HepG2 (cell line): Measurements from ENCODE around the gene CPB1. TPM values are rescaled to one million over a fixed set of nuclear protein-coding genes. Genes with fewer than 3 reads are reported as not detected.

ENCODE experiments used
- ATAC-seq: fragments of 200-7000 bp; cut with Tn5 transposase; 3 replicates; pipeline ENCODE4 v1.9.1; 2020; ENCODE audit warnings: mild to moderate bottlenecking, moderate library complexity
- BruUV-seq: library from RNA; stranded (reverse); fragments of 400-500 nt; replicated peaks from 2 replicates; lab custom pipeline; 2021; lab: Mats Ljungman, UMichigan
- CTCF ChIA-PET: fragments of 300-600 bp; formaldehyde crosslinking; extraction: SDS; loops from one replicate; lab custom pipeline; 2021; ENCODE audit warnings: low total read pairs, inconsistent platforms, low intra/inter-chr PET ratio; lab: Yijun Ruan, JAX
- POLR2A ChIA-PET: fragments of 350-600 bp; sonication (Branson Sonifier 250); formaldehyde crosslinking; loops from one replicate; lab custom pipeline; 2020; ENCODE audit warnings: antibody characterized with exemption, inconsistent platforms; lab: Yijun Ruan, JAX
- DNase-seq: peaks from one replicate; pipeline ENCODE4 v3.0.0-alpha.2; 2015; ENCODE audit warnings: low spot score
- FAIRE-seq: peaks from 3 replicates; lab custom pipeline; 2011; peaks lifted over from hg19 to GRCh38; lab: Jason Lieb, UNC
- H2AFZ ChIP-seq: one replicate; pipeline ENCODE4 v1.6.1; 2011; ENCODE audit warnings: low read length, inconsistent platforms
- H3K27ac ChIP-seq: fragments of 300-600 bp; 3 replicates; pipeline ENCODE4 v1.8.0; 2011; ENCODE audit warnings: mixed run types, mild to moderate bottlenecking, mixed read lengths, low read length, inconsistent platforms; ENCODE audit not compliant: insufficient read depth; ENCODE audit errors: extremely low read length
- H3K27me3 ChIP-seq, 2 experiments: fragments of 200-600 bp in 1 of 2; 2 replicates in 1 of 2; 3 replicates in 1 of 2; pipeline versions ENCODE4 v1.6.0 to v1.8.0; 2011; ENCODE audit warnings: low read length in 2 of 2, mild to moderate bottlenecking in 2 of 2, moderate library complexity in 2 of 2, inconsistent platforms in 1 of 2; ENCODE audit not compliant: insufficient read depth in 2 of 2, control insufficient read depth in 1 of 2
- H3K36me3 ChIP-seq, 2 experiments: fragments of 200-600 bp in 1 of 2; replicated peaks in 1 of 2; 2 replicates in 1 of 2; 3 replicates in 1 of 2; pipeline versions ENCODE4 v1.5.1 to v1.8.0; 2011; ENCODE audit warnings: low read length in 2 of 2, inconsistent platforms in 1 of 2; ENCODE audit not compliant: insufficient read depth in 2 of 2, control insufficient read depth in 1 of 2
- H3K4me1 ChIP-seq: 2 replicates; pipeline ENCODE4 v1.5.1; 2012; ENCODE audit warnings: low read length, inconsistent platforms; ENCODE audit not compliant: insufficient read depth
- H3K4me2 ChIP-seq: 2 replicates; pipeline ENCODE4 v1.6.0; 2011; ENCODE audit warnings: low read depth, low read length, inconsistent platforms
- H3K4me3 ChIP-seq, 3 experiments: fragments of 200-600 bp in 1 of 3; sonication (generic), shearing (Covaris generic) in 1 of 3; replicated peaks in 1 of 3; 2 replicates each; pipeline ENCODE4 v1.5.1; 2011 to 2016; ENCODE audit warnings: low read length in 3 of 3, inconsistent platforms in 2 of 3, low read depth in 2 of 3, mild to moderate bottlenecking in 2 of 3, control low read depth in 1 of 3, mixed read lengths in 1 of 3; ENCODE audit not compliant: insufficient read depth in 1 of 3
- H3K79me2 ChIP-seq: one replicate; pipeline ENCODE4 v1.6.1; 2011; ENCODE audit warnings: low read length, inconsistent platforms; ENCODE audit not compliant: insufficient read depth
- H3K9ac ChIP-seq: 2 replicates; pipeline ENCODE4 v1.6.0; 2011; ENCODE audit warnings: mild to moderate bottlenecking, low read depth, low read length, inconsistent platforms; ENCODE audit not compliant: insufficient read depth
- H3K9me3 ChIP-seq: 2 replicates; pipeline ENCODE4 v1.5.1; 2012; ENCODE audit warnings: mild to moderate bottlenecking, low read length
- H4K20me1 ChIP-seq: 2 replicates; pipeline ENCODE4 v1.6.0; 2011; ENCODE audit warnings: inconsistent platforms, mild to moderate bottlenecking, low read length, moderate library complexity; ENCODE audit not compliant: insufficient read depth
- CEBPB ChIP-seq: IDR thresholded peaks from 2 replicates; pipeline ENCODE4 v1.6.1; 2011; ENCODE audit warnings: low read depth, low read length, improper control_type of control experiment, borderline replicate concordance
- CREB1 ChIP-seq, 2 experiments: fragments of 450-650 bp in 1 of 2; IDR thresholded peaks; 2 replicates each; pipeline ENCODE4 v1.6.1; 2016 to 2017; ENCODE audit warnings: control low read depth in 1 of 2, mild to moderate bottlenecking in 1 of 2, missing compliant biosample characterization in 1 of 2, missing genetic modification characterization in 1 of 2
- HCFC1 ChIP-seq: fragments of 150-350 bp; IDR thresholded peaks from 2 replicates; pipeline ENCODE4 v1.6.1; 2014; ENCODE audit warnings: low read depth, low read length
- HDAC2 ChIP-seq: sonication (generic); formaldehyde crosslinking; IDR thresholded peaks from 2 replicates; pipeline ENCODE4 v1.4.0; 2020; ENCODE audit warnings: missing genetic modification reagents
- KIAA2018 ChIP-seq: sonication (generic); formaldehyde crosslinking; IDR thresholded peaks from 2 replicates; pipeline ENCODE4 v1.5.0; 2020; ENCODE audit warnings: mild to moderate bottlenecking, missing genetic modification reagents, borderline replicate concordance
- PAWR ChIP-seq: sonication (generic); formaldehyde crosslinking; IDR thresholded peaks from 2 replicates; pipeline ENCODE4 v1.4.0; 2020; ENCODE audit warnings: missing genetic modification reagents, mild to moderate bottlenecking, borderline replicate concordance
- RFX5 ChIP-seq: IDR thresholded peaks from 2 replicates; pipeline ENCODE4 v1.6.1; 2011; ENCODE audit warnings: low read depth, low read length, improper control_type of control experiment
- ZBTB39 ChIP-seq: sonication (generic); formaldehyde crosslinking; IDR thresholded peaks from 2 replicates; pipeline ENCODE4 v1.5.0; 2020; ENCODE audit warnings: missing genetic modification reagents
- ZFP90 ChIP-seq: sonication (generic); formaldehyde crosslinking; IDR thresholded peaks from 2 replicates; pipeline ENCODE4 v1.8.0; 2022; ENCODE audit warnings: missing genetic modification reagents, mild to moderate bottlenecking, inconsistent platforms, borderline replicate concordance
- ZNF652 ChIP-seq: IDR thresholded peaks from 2 replicates; pipeline ENCODE4 v1.6.1; 2016; ENCODE audit warnings: low read depth, borderline replicate concordance
- ZNF672 ChIP-seq: sonication (generic); formaldehyde crosslinking; IDR thresholded peaks from 2 replicates; pipeline ENCODE4 v1.8.1; 2022; ENCODE audit warnings: missing genetic modification reagents
- WGBS: methylation state at CpG from one replicate; pipeline ENCODE4 v1.1.6; 2017; ENCODE audit warnings: low lambda C conversion rate; 5-methylcytosine and 5-hydroxymethylcytosine counted together
- in situ Hi-C: cut with HindIII; loops from 2 replicates; pipeline ENCODE4 v1.10.0; 2017; ENCODE audit warnings: low pct_unique_long_range_greater_than_20kb; ENCODE audit not compliant: extremely low pct_ligation_motif_present
- intact Hi-C: fragments of 100-400 bp; cut with micrococcal nuclease; formaldehyde crosslinking; loops from one replicate; pipeline ENCODE4 v1.10.0; 2022; ENCODE audit not compliant: unreplicated experiment
- polyA plus RNA-seq, 8 experiments: library from polyadenylated mRNA; depleted of rRNA in 3 of 8; stranded (reverse) in 7 of 8; unstranded in 1 of 8; fragments of >200 nt; fragmentation: Illumina TruSeq in 4 of 8; extraction: Trizol in 4 of 8; gene quantifications; 2 replicates each; pipeline versions ENCODE4 v1.2.1 to v1.2.3, GENCODE V29; 2011 to 2016; ENCODE audit warnings: low read depth in 4 of 8, missing spikeins in 1 of 8, mixed read lengths in 1 of 8; ENCODE audit not compliant: insufficient read depth in 1 of 8
- total RNA-seq, 5 experiments: library from RNA; depleted of rRNA; stranded (reverse); fragments of >200 nt; fragmentation: Illumina TruSeq; extraction: Trizol; gene quantifications; 2 replicates each; pipeline ENCODE4 v1.2.3, GENCODE V29; 2016; ENCODE audit warnings: low read depth in 1 of 5

Gene CPB1
- total and polyA plus RNA-seq, 2 of the 13 experiments (the other 11 are each of a cell fraction or from before 2014, with no cell fraction given) = not detected

- TF ChIP-seq PAWR (no peak), ZFP90 (no peak), ZBTB39 (CRISPR knock-in tag) (no peak), HCFC1 (no peak), ZNF652 (CRISPR knock-in tag) (no peak), ZNF672 (no peak), CEBPB (no peak), RFX5 (no peak)
Observed at GRCh38 chr3:148827585-148827984, at the start of gene CPB1 (continued).

GRCh38 chr3:148778926-148779325 is 48.7 kb upstream of the CPB1 start:
- no peak for TF ChIP-seq CREB1 (IDR thresholded peaks at IDR 0.05)
- TF ChIP-seq CREB1 (CRISPR knock-in tag; IDR thresholded peaks at IDR 0.05) = no peak
- no peak for TF ChIP-seq KIAA2018 (CRISPR knock-in tag)
- no peak for TF ChIP-seq HDAC2 (CRISPR knock-in tag)
- no peak for ATAC-seq
- intact Hi-C loops (no loop called here), in situ Hi-C loops (no loop called here)
- DNase-seq = no peak
- Histone ChIP-seq H3K9me3 (no peaks in the 10 kb centered on the region), H3K79me2 (no peaks in the 10 kb centered on the region), H3K27ac (no peak overlapping the region), H3K27me3 (no peaks in the 10 kb centered on the region), H3K4me2 (no peak overlapping the region), H3K9ac (no peak overlapping the region), H2AFZ (no peak overlapping the region), H3K36me3 (no peaks in the 10 kb centered on the region), H4K20me1 (no peaks in the 10 kb centered on the region), H3K4me3 (no peak overlapping the region), H3K4me1 (no peaks in the 10 kb centered on the region)
- no peak for FAIRE-seq
- CTCF ChIA-PET = no interaction called here
- WGBS = 96% methylated on average over 3 of the region's 3 CpGs
- no TSS peak for BruUV-seq
- POLR2A ChIA-PET = no interaction called here
